AML-193 (cell line): Measurements from ENCODE around the gene CDH4.

Experiments
- DNase-seq, 2 experiments: peaks; one replicate each; lab custom pipeline; 2025; lab: John Stamatoyannopoulos, UW

Gene CDH4

GRCh38 chr20:61251529-61252393 is at the start of gene CDH4:
Gene CDH4 (plus strand): TSS chr20:61252261.
- DNase-seq = no peak

DNA sequence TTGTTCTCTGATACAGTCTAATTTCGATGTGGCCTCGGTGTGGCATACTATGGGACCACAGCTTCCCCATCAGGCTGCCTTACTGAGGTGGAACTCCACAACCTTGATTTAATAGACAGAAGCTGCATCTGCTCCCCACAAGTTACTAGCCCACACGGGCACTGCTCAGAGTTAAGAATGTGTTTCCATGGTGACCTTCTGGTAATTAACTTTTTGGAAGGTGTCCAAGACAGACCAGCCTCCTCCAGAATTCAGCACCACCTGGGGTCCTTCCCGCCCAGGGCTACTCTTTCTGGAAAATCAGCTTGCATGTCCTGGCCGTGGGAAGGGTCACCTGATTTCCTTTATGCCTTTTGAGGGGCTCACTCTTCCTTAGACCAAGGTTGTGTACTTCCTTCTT is 48.7 kb upstream of the CDH4 start:
- no peak for DNase-seq

DNA sequence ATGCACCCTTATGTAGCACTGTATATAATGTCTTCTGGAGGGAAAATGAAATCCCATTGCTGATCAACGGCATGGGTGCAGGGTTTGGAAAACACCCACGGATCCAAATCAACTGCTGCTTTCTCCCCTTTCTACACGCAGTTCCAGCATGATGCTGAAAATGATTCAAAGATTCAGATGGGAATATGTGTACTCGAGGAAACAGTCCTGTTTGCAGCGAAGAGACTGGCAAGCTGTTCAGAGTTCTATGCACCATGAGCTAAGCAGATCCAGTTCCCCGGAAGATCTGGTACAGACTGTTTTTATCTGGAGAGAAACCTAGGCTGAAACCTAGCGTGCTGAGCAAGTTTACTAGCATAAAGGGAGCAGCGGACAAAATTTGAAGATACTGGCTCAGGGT is 47.9 kb upstream of the CDH4 start:
- no peak for DNase-seq

DNA sequence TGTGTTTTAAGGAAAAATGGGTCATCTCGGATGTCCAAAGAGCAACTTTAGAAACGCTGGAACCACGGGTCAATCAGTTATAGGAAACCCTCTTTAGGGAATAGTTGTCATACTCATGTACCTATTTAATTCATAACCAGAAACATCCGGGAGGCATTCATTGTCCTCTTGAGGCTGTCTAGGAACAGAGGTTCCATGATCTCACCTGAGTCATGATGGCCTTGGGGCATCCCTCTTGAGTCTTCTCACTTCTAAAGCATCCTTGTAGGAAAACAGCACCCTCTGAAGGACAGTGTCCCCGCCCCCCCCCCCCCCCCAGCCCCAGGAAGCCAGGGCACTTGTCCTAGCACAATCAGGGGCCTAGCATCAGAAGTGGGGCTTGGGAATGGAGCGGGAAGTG is 46.3 kb upstream of the CDH4 start:
- DNase-seq = no peak

- DNase-seq = no peak
Observed at GRCh38 chr20:61210862-61211261, 41.2 kb upstream of the CDH4 start.

DNA sequence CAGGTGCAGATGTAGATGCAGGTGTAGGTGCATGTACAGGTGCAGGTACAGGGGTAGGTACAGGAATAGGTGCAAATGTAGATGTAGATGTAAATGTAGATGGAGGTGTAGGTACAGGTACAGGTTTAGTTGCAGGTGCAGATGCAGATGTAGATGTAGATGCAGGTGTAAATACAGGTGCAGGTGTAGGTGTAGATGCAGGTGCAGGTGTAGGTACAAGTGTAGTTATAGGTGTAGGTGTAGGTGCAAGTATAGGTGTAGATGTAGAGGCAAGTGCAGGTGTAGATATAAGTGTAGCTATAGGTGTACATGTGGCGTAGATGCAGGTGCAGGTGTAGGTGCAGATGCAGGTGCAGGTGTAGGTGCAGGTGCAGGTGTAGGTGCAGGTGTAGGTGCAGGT is 34.2 kb upstream of the CDH4 start:
- DNase-seq = no peak

DNA sequence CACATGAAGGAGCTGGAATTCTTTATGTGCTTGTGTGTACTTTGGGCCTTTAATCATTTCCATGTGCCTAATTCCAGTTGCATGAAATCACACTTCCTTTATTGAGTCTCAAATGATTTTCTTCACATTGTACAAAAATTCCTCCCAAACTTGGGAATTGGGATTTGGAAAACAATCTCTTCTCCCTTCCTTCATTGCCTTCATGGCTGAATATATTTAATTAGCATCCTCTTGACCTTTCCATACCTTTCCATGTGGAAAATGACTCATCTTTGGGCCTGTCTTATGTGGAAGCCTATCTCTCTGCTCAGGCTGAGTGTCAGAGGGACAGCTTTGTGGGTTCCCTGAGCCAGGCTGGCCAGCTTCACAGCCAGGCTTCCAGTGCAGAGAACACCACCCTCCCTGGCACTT is 33.0 kb upstream of the CDH4 start:
- no peak for DNase-seq

DNA sequence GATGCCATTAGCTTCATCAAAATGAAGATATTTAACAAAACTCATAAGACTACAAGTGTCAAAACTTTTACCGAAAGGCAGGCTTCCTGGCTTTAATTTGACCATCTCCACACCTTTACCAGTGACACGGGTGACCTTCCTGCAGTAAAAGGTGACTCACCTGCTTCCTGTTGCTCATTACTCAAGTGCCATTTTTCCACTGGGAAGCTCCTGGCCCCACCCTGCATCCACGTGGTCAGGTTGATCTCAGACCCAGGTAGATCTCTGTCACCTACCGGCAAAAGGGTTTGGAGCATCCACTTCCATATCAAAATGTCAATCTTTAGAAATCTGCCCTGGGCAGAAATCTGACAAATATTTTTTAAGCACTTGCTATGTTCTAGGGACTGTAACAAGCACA is 31.9 kb upstream of the CDH4 start:
- DNase-seq = no peak

- no peak for DNase-seq
Observed at GRCh38 chr20:61220626-61221325, 31.3 kb upstream of the CDH4 start.

DNA sequence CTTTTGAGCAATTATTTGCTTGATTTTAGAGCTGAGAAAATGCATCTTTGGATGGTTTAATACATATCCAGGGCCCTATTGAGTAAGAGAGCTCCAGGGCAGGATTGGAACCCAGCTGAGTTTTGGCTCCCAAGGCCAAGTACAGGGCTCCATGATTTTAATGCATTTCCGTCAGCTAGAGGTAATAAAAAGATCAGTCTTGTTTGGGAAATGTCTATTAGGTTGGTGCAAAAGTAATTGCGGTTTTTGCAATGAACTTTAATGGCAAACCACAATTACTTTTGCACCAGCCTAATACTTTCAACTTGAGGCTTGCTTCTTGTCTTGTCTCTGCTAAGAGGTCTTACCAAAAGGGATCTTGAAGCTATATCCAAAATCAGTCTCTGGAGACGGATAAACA is 29.4 kb upstream of the CDH4 start:
- no peak for DNase-seq

DNA sequence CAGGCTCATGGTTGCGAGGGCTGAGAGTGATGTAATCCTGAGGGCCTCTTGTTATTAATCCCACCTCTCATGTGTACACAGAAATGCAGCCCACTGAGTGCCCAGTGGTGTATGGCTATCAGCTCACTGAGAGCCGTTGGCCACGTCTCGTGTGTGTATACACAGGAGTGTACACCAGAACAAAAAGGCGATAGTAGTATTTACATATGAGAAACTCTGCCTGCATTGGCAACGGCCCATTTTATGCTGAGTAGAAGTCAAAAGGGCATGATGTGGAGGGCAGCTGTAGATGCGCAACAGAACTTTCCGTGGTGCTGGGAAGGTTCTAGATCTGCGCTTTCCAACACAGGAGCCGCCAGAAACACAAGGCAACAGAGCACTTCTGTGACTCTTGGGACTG is 28.9 kb upstream of the CDH4 start:
- DNase-seq = no peak

DNA sequence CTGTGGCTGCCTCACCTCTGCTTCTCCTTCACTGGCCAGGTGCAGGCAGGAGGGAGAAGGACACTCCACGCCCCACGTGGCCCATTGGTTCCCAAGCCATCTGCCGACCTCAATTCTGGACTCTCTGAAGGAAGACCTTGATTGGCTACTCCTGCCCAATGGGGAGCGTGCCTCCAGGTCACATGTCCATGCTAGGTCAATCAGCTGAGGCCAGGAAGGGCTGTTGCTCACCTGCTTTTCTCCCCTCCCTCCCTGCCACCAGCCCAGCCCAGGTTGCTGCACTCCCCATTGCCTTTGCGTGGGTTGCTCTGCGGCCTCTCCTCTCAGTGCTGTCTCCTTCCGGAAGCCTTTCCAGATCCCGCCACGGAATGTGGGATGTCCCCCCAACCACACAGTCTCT is 21.9 kb upstream of the CDH4 start:
- DNase-seq = no peak

GRCh38 chr20:61233590-61233989 is 18.5 kb upstream of the CDH4 start:
- DNase-seq = no peak

DNA sequence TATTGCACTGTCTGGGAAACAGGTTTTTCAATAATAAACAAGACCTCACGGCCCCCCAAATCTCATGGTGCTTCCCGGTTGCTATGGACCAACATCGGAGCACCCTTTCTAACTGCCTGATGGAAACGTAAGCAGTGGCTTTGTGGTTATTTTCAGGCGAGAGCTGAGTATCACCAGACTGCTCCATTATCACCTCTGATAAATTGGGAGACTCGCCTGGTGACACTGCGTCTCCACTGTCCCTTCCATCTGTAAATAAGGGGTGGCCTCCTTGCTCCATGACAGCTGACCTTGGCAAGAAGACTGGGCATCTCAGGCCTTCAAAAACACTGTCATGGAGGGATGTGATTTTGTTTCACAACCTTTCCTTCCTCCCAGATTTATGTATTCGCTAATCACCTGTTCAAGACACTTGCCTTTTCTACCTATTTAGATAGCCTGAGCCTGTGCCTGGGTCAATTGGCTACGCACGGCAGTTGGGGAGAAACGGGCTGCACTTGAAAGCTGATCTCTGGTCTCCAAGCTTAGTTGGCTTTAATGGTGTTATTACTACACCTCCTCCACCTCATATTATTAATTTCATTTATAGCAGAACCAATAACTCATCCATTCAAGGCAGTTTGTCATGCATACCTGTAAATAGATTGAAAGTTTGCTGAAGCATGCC is 17.7 kb upstream of the CDH4 start:
- DNase-seq = no peak

DNA sequence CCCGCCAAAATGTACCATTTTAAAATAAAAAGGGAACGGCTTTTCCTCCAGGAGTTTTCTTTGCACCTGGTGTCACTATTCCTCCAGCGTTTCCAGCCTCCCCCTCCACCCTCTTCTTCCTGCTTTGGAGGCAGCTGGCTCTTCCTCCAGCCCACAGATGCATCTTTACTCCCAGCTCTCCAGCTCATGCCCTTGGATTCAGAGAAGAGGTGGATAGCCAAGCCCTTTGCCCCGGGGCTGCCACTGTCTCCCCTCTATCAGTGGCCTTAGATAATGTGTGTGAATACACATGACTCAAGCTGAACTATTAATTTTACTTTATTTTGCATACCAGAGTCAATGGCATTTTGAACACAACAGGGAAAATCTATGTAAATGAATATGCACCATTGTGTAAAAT is 15.3 kb upstream of the CDH4 start:
- DNase-seq = no peak

- DNase-seq = no peak
Observed at GRCh38 chr20:61238813-61239212, 13.2 kb upstream of the CDH4 start.

DNA sequence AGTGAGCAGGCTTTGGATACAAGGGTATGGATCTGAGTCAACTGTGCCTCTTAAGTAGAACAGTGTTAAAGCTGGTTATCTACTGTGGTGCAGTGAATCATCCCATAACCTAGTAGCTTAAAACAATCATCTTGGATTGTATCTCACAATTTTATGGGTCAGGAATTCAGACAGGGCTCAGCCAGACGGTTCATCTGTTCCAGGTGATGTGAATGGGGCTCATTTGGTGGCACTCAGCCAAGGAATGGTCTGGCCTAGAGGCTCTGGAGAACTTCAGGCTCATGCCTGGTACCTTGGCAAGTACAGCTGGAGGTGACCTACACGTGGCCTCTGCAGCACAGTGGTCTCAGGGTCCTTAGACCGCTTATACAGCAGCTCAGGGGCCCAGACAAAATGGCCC is 11.2 kb upstream of the CDH4 start:
- no peak for DNase-seq

DNA sequence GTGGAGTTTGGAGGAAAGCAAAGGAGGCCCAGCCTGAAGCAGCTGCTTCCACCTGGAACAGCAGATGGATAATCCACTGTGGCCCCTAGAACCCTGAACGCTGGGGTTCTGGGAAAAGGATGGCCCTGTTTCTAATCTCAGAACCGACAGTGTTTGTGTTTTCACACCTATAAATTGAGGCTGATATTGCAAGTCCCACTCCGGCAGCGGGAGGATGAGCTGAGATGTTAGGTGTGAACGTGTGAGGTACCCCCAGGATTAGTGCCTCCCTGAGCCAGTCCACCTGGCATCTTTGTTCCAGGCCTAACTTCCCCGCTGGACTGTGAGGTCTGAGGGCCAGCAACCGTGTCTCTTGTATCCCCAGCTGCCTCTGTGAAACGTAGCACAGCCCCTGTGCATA is 7.8 kb upstream of the CDH4 start:
- DNase-seq = no peak

- DNase-seq = no peak
Observed at GRCh38 chr20:61246269-61246668, 5.8 kb upstream of the CDH4 start.

DNA sequence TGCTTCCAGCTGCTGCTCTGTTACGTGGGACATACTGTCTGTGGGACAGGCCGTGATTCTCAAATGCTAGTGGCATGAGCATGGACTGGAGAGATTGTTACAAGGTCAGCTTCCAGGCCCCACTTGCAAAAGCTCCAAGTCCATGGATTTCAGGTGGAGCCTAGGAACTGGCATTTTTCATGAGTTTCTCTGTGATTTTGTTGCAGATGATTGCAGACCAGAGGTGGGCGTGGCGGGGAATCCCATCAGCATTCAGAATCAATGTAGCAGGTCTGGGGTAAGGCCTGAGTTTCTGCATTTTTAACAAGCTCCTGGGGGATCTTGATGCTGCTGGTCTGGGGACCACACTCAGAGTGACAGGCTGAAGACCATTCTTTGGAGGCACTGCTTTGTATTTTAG is 2.4 kb upstream of the CDH4 start:
- no peak for DNase-seq

DNA sequence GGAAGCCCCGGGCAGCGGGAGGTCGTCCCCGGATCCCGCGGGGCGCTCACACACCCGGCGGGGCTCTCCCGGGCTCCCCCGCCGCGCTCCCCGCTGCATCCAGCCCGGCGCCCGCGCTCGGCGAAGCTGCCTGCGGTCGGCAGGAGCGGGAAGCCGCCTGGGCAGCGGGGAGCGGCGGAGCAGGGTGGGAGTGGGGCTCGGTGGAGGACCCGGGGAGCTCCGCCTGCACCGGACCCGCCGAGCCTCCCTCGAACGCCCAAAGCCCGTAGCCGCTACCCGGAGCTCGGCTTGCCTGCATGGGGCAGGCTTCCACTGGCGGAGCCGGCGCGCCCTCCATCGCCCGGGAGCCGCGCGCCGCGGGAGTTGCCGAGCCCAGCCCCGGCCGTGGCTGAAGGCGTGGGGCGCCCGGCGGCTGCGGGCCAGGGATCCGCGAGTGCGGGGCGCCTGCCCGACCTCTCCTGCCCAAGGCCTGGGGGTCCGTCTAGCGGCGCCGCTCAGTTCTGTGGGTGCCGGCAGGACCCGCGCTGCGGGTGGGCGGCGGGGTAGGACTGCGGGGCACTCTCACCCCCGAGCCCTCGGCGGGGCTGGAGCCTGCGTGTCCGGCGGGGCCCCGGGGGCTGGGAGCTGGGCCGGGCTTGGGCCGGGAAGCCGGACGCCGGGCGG is 671 bp downstream of the CDH4 start:
- no peak for DNase-seq

- no peak for DNase-seq
Observed at GRCh38 chr20:61253264-61253639, 1.2 kb downstream of the CDH4 start.
